ENCODE measurements around the gene YIPF3. TPM values are rescaled to one million over a fixed set of nuclear protein-coding genes. Genes with fewer than 3 reads are reported as not detected.

The YIPF3 gene
- total and polyA plus RNA-seq, 4 donors, result 33.4 to 103 (median 71.5) TPM

GRCh38 chr6:43477235-43478007 is 39.3 kb downstream of the YIPF3 start, which contains the start of gene TJAP1:
TJAP1 (plus strand) TSS chr6:43477570; CDS start chr6:43499002, 21,432 bp downstream.
- DNase-seq (peak; percentile 95 to 99), ATAC-seq (ENCODE audit: low FRiP score) (peak; percentile 99)
- Histone ChIP-seq H3K9me3 (ENCODE audit: control insufficient read depth, low read length) (no peaks in the 10 kb centered on the region), H3K36me3 (ENCODE audit: control insufficient read depth in 1 of 2, insufficient read depth in 2 of 2, low read length in 1 of 2) (no peaks in the 10 kb centered on the region), H3K27ac (ENCODE audit: low read depth in 1 of 2, low read length in 2 of 2) (peak within 1 kb of the TSS in 1 of 2 donors; percentile 42), H3K4me3 (ENCODE audit: low read length in 2 of 2) (peak within 1 kb of the TSS; percentile 72 to 92), H3K4me1 (ENCODE audit: control insufficient read depth in 1 of 2, insufficient read depth in 2 of 2, low read length in 2 of 2) (peaks cover 0 to 5% of the 10 kb centered on the region in 2 donors), H3K27me3 (ENCODE audit: control insufficient read depth in 1 of 2, insufficient read depth in 2 of 2, low read length in 1 of 2) (no peaks in the 10 kb centered on the region)
- WGBS, 2 donors, result 1% methylated on average over 34 of the region's 34 CpGs
- intact Hi-C loops (cut with DNase I), result loop anchor here in 1 of 2 donors (2.0 kb wide), 1 partner anchor 15 kb away; no protein-coding TSS in a partner anchor

- Histone ChIP-seq H3K36me3 (ENCODE audit: control insufficient read depth in 1 of 2, insufficient read depth in 2 of 2, low read length in 1 of 2) (no peaks in the 10 kb centered on the region), H3K27ac (ENCODE audit: low read depth in 1 of 2, low read length in 2 of 2) (no peak overlapping the region), H3K9me3 (ENCODE audit: control insufficient read depth, low read length) (no peaks in the 10 kb centered on the region), H3K27me3 (ENCODE audit: control insufficient read depth in 1 of 2, insufficient read depth in 2 of 2, low read length in 1 of 2) (no peaks in the 10 kb centered on the region), H3K4me3 (ENCODE audit: low read length in 2 of 2) (peak overlapping the region in 1 of 2 donors; percentile 92), H3K4me1 (ENCODE audit: control insufficient read depth in 1 of 2, insufficient read depth in 2 of 2, low read length in 2 of 2) (peaks cover 0 to 5% of the 10 kb centered on the region in 2 donors)
- intact Hi-C loops (cut with DNase I), result no loop called here
- WGBS, 2 donors, result 36% methylated on average over 2 of the region's 2 CpGs
- ATAC-seq (ENCODE audit: low FRiP score) (no peak), DNase-seq (no peak)
These were observed 40.0 kb downstream of the YIPF3 start for GRCh38 chr6:43476746-43477145.

- Histone ChIP-seq H3K27me3 (ENCODE audit: control insufficient read depth in 1 of 2, insufficient read depth in 2 of 2, low read length in 1 of 2) (no peaks in the 10 kb centered on the region), H3K4me3 (ENCODE audit: low read length in 2 of 2) (no peak overlapping the region), H3K27ac (ENCODE audit: low read depth in 1 of 2, low read length in 2 of 2) (no peak overlapping the region), H3K9me3 (ENCODE audit: control insufficient read depth, low read length) (no peaks in the 10 kb centered on the region), H3K4me1 (ENCODE audit: control insufficient read depth in 1 of 2, insufficient read depth in 2 of 2, low read length in 2 of 2) (peaks cover 0 to 5% of the 10 kb centered on the region in 2 donors), H3K36me3 (ENCODE audit: control insufficient read depth in 1 of 2, insufficient read depth in 2 of 2, low read length in 1 of 2) (no peaks in the 10 kb centered on the region)
- no peak for ATAC-seq (ENCODE audit: low FRiP score)
- intact Hi-C loops (cut with DNase I), result no loop called here
- 63 to 66% methylated on average over 6 of the region's 6 CpGs for WGBS, 2 donors
- no peak for DNase-seq
These were observed 41.2 kb downstream of the YIPF3 start for GRCh38 chr6:43475516-43475915.

GRCh38 chr6:43472515-43472914 is 44.2 kb downstream of the YIPF3 start:
- H3K36me3 ChIP-seq (ENCODE audit: control insufficient read depth in 1 of 2, insufficient read depth in 2 of 2, low read length in 1 of 2), result no peaks in the 10 kb centered on the region
- H3K4me3 ChIP-seq (ENCODE audit: low read length in 2 of 2), result no peak overlapping the region
- 94 to 98% methylated on average over 4 of the region's 4 CpGs for WGBS, 2 donors
- DNase-seq, result no peak
- no peaks in the 10 kb centered on the region for H3K9me3 ChIP-seq (ENCODE audit: control insufficient read depth, low read length)
- intact Hi-C loops (cut with DNase I), result no loop called here
- no peaks in the 10 kb centered on the region for H3K27me3 ChIP-seq (ENCODE audit: control insufficient read depth in 1 of 2, insufficient read depth in 2 of 2, low read length in 1 of 2)
- H3K27ac ChIP-seq (ENCODE audit: low read depth in 1 of 2, low read length in 2 of 2), result no peak overlapping the region
- ATAC-seq (ENCODE audit: low FRiP score), result no peak
- no peaks in the 10 kb centered on the region for H3K4me1 ChIP-seq (ENCODE audit: control insufficient read depth in 1 of 2, insufficient read depth in 2 of 2, low read length in 2 of 2)

GRCh38 chr6:43471399-43471798 is 45.3 kb downstream of the YIPF3 start:
- Histone ChIP-seq H3K27me3 (ENCODE audit: control insufficient read depth in 1 of 2, insufficient read depth in 2 of 2, low read length in 1 of 2) (no peaks in the 10 kb centered on the region), H3K4me3 (ENCODE audit: low read length in 2 of 2) (no peak overlapping the region), H3K36me3 (ENCODE audit: control insufficient read depth in 1 of 2, insufficient read depth in 2 of 2, low read length in 1 of 2) (no peaks in the 10 kb centered on the region), H3K9me3 (ENCODE audit: control insufficient read depth, low read length) (no peaks in the 10 kb centered on the region), H3K4me1 (ENCODE audit: control insufficient read depth in 1 of 2, insufficient read depth in 2 of 2, low read length in 2 of 2) (no peaks in the 10 kb centered on the region), H3K27ac (ENCODE audit: low read depth in 1 of 2, low read length in 2 of 2) (no peak overlapping the region)
- WGBS, 2 donors, result 70 to 81% methylated on average over 1 of the region's 1 CpG
- ATAC-seq (ENCODE audit: low FRiP score) (no peak), DNase-seq (no peak)
- intact Hi-C loops (cut with DNase I), result no loop called here

GRCh38 chr6:43469947-43470346 is 46.8 kb downstream of the YIPF3 start:
- H3K9me3 ChIP-seq (ENCODE audit: control insufficient read depth, low read length), result no peaks in the 10 kb centered on the region
- ATAC-seq (ENCODE audit: low FRiP score), result no peak
- H3K27me3 ChIP-seq (ENCODE audit: control insufficient read depth in 1 of 2, insufficient read depth in 2 of 2, low read length in 1 of 2), result no peaks in the 10 kb centered on the region
- intact Hi-C loops (cut with DNase I), result no loop called here
- H3K27ac ChIP-seq (ENCODE audit: low read depth in 1 of 2, low read length in 2 of 2), result no peak overlapping the region
- WGBS, 2 donors, result 88 to 94% methylated on average over 7 of the region's 7 CpGs
- H3K4me1 ChIP-seq (ENCODE audit: control insufficient read depth in 1 of 2, insufficient read depth in 2 of 2, low read length in 2 of 2), result no peaks in the 10 kb centered on the region
- no peaks in the 10 kb centered on the region for H3K36me3 ChIP-seq (ENCODE audit: control insufficient read depth in 1 of 2, insufficient read depth in 2 of 2, low read length in 1 of 2)
- no peak overlapping the region for H3K4me3 ChIP-seq (ENCODE audit: low read length in 2 of 2)
- DNase-seq, result no peak

- intact Hi-C loops (cut with DNase I), result no loop called here
- Histone ChIP-seq H3K4me3 (ENCODE audit: low read length in 2 of 2) (no peak overlapping the region), H3K36me3 (ENCODE audit: control insufficient read depth in 1 of 2, insufficient read depth in 2 of 2, low read length in 1 of 2) (no peaks in the 10 kb centered on the region), H3K27ac (ENCODE audit: low read depth in 1 of 2, low read length in 2 of 2) (no peak overlapping the region), H3K4me1 (ENCODE audit: control insufficient read depth in 1 of 2, insufficient read depth in 2 of 2, low read length in 2 of 2) (no peaks in the 10 kb centered on the region), H3K9me3 (ENCODE audit: control insufficient read depth, low read length) (no peaks in the 10 kb centered on the region), H3K27me3 (ENCODE audit: control insufficient read depth in 1 of 2, insufficient read depth in 2 of 2, low read length in 1 of 2) (no peaks in the 10 kb centered on the region)
- WGBS, 2 donors, result 68 to 71% methylated on average over 13 of the region's 13 CpGs
- ATAC-seq (ENCODE audit: low FRiP score) (peak; percentile 26), DNase-seq (no peak)
These were observed 47.7 kb downstream of the YIPF3 start for GRCh38 chr6:43468748-43469681.

- Histone ChIP-seq H3K9me3 (ENCODE audit: control insufficient read depth, low read length) (no peaks in the 10 kb centered on the region), H3K4me1 (ENCODE audit: control insufficient read depth in 1 of 2, insufficient read depth in 2 of 2, low read length in 2 of 2) (no peaks in the 10 kb centered on the region), H3K27me3 (ENCODE audit: control insufficient read depth in 1 of 2, insufficient read depth in 2 of 2, low read length in 1 of 2) (no peaks in the 10 kb centered on the region), H3K4me3 (ENCODE audit: low read length in 2 of 2) (no peak overlapping the region), H3K27ac (ENCODE audit: low read depth in 1 of 2, low read length in 2 of 2) (no peak overlapping the region), H3K36me3 (ENCODE audit: control insufficient read depth in 1 of 2, insufficient read depth in 2 of 2, low read length in 1 of 2) (no peaks in the 10 kb centered on the region)
- intact Hi-C loops (cut with DNase I), result no loop called here
- DNase-seq (no peak), ATAC-seq (ENCODE audit: low FRiP score) (no peak)
- 80 to 83% methylated on average over 4 of the region's 4 CpGs for WGBS, 2 donors
These were observed 48.5 kb downstream of the YIPF3 start for GRCh38 chr6:43468240-43468639.

Data from aorta (tissue), 5 donors.